Measurements from ENCODE around the gene NIBAN1. TPM values are rescaled to one million over a fixed set of nuclear protein-coding genes. Genes with fewer than 3 reads are reported as not detected.

The NIBAN1 gene
- total RNA-seq, 8 experiments from 2014 or later, result 0.18 to 16.5 (median 6.9) TPM

GRCh38 chr1:184932319-184932718, 42.0 kb downstream of the NIBAN1 start:
- Histone ChIP-seq H3K27ac (no peak overlapping the region), H3K4me1 (replicated peaks in 1 of 2) (no peaks in the 10 kb centered on the region), H3K4me3 (no peak overlapping the region)
- 80 to 100% (median 94%) methylated on average over 1 to 7 of the region's 7 CpGs; no CpG with 5 or more reads in 2 of the 10 experiments for WGBS, 10 experiments
- no peak for ATAC-seq (replicated peaks in 6 of 8)
- in situ Hi-C loops (cut with MboI; ENCODE audit: low pct_unique_long_range_greater_than_20kb in 2 of 9, low sequenced_read_pairs in 9 of 9, unreplicated experiment in 9 of 9), result no loop called here

DNA sequence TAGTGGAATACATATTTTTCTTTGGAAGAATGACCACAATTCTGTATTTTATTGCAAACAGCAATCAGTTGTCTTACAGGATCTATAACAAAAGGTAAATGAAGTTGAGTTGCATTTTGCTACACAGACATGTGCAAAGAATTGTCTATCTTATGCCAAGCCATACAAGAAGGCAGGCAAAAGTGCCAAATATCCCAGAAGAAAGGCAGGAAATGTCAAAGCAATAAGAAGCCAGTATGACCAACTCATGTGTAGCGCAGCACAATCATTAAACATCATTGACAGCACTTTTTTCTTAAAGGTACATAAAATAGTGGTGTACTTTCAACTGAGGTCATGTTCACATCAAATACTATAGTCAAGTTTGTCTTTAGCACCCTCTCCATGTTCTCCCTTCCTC, 42.7 kb downstream of the NIBAN1 start:
- WGBS, 10 experiments, result 60 to 100% (median 100%) methylated on average over 1 of the region's 1 CpG; no CpG with 5 or more reads in 5 of the 10 experiments

GRCh38 chr1:184930645-184931044, 43.7 kb downstream of the NIBAN1 start:
- in situ Hi-C loops (cut with MboI; ENCODE audit: low pct_unique_long_range_greater_than_20kb in 2 of 9, low sequenced_read_pairs in 9 of 9, unreplicated experiment in 9 of 9), result no loop called here
- no peak overlapping the region for H3K27ac ChIP-seq
- 60 to 100% (median 87%) methylated on average over 1 to 3 of the region's 3 CpGs; no CpG with 5 or more reads in 1 of the 10 experiments for WGBS, 10 experiments
- H3K4me3 ChIP-seq, result no peak overlapping the region
- no peaks in the 10 kb centered on the region for H3K4me1 ChIP-seq (replicated peaks in 1 of 2)
- no peak for ATAC-seq (replicated peaks in 6 of 8)

More for the DNA sequence above, 42.7 kb downstream of the NIBAN1 start:
- no peak for ATAC-seq (replicated peaks in 6 of 8)
- H3K4me3 ChIP-seq, result no peak overlapping the region
- in situ Hi-C loops (cut with MboI; ENCODE audit: low pct_unique_long_range_greater_than_20kb in 2 of 9, low sequenced_read_pairs in 9 of 9, unreplicated experiment in 9 of 9), result no loop called here
- H3K27ac ChIP-seq, result no peak overlapping the region
- no peaks in the 10 kb centered on the region for H3K4me1 ChIP-seq (replicated peaks in 1 of 2)

GRCh38 chr1:184930232-184930631, 44.1 kb downstream of the NIBAN1 start:
- 58 to 100% (median 88%) methylated on average over 2 to 4 of the region's 4 CpGs; no CpG with 5 or more reads in 2 of the 10 experiments for WGBS, 10 experiments
- ATAC-seq (replicated peaks in 6 of 8), result no peak

DNA sequence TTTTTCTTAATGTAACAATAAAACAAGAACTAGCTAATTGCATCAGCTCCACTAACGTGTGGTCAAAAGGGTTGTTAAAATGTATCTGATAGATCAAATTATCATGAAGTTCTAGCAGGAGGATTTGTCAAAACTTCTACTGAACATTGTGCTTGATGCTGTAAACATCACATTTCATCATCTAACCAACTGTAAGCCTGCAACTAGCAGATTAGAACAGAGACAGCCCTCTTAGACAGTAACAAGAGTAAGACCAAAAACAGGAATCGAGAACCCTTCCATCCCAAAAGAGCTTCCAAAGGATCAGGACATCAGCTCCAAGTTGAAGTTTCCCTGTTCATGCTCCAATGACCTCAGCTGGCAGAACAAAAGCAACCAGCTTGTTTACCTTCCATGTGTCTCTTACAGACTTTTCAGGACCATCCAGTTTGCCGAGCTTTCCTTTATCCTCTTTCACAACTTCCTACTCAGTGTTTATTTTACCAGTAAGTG, 44.6 kb downstream of the NIBAN1 start:
- in situ Hi-C loops (cut with MboI; ENCODE audit: low pct_unique_long_range_greater_than_20kb in 2 of 9, low sequenced_read_pairs in 9 of 9, unreplicated experiment in 9 of 9), result no loop called here
- ATAC-seq (replicated peaks in 6 of 8), result no peak
- no peak overlapping the region for H3K4me3 ChIP-seq
- WGBS, 10 experiments, result 11 to 93% (median 68%) methylated on average over 1 to 3 of the region's 3 CpGs
- H3K27ac ChIP-seq, result no peak overlapping the region
- H3K4me1 ChIP-seq (replicated peaks in 1 of 2), result no peaks in the 10 kb centered on the region

More at GRCh38 chr1:184930232-184930631, 44.1 kb downstream of the NIBAN1 start:
- Histone ChIP-seq H3K4me1 (replicated peaks in 1 of 2) (no peaks in the 10 kb centered on the region), H3K27ac (no peak overlapping the region), H3K4me3 (no peak overlapping the region)
- in situ Hi-C loops (cut with MboI; ENCODE audit: low pct_unique_long_range_greater_than_20kb in 2 of 9, low sequenced_read_pairs in 9 of 9, unreplicated experiment in 9 of 9), result no loop called here

- WGBS, 10 experiments, result 88 to 93% (median 90%) methylated on average over 1 to 2 of the region's 2 CpGs; no CpG with 5 or more reads in 6 of the 10 experiments
- Histone ChIP-seq H3K4me1 (replicated peaks in 1 of 2) (no peaks in the 10 kb centered on the region), H3K4me3 (no peak overlapping the region), H3K27ac (no peak overlapping the region)
- ATAC-seq (replicated peaks in 6 of 8), result no peak
- in situ Hi-C loops (cut with MboI; ENCODE audit: low pct_unique_long_range_greater_than_20kb in 2 of 9, low sequenced_read_pairs in 9 of 9, unreplicated experiment in 9 of 9), result no loop called here
These were observed 45.9 kb downstream of the NIBAN1 start for GRCh38 chr1:184928394-184928793.

Other genes starting within 250 kb of the NIBAN1 start
- gene EDEM3, start 219.7 kb downstream of the NIBAN1 start, total RNA-seq, result 100 to 1,000 TPM in 1 of 8 experiments, 10 to 100 TPM in 7; 24.1 to 127 (median 40.9) TPM
- gene RNF2, start 71.0 kb upstream of the NIBAN1 start, total RNA-seq, result 10 to 100 TPM in 7 of 8 experiments, 1 to 10 TPM in 1; 9.5 to 60.4 (median 41.3) TPM
- gene TRMT1L, start 182.4 kb upstream of the NIBAN1 start, total RNA-seq, result 10 to 100 TPM in 7 of 8 experiments, 1 to 10 TPM in 1; 8.4 to 25.7 (median 20.8) TPM
- gene SWT1, start 182.7 kb upstream of the NIBAN1 start, total RNA-seq, result 10 to 100 TPM in 5 of 8 experiments, 1 to 10 TPM in 3; 5.2 to 17.0 (median 10.7) TPM

Data from motor neuron (in vitro differentiated cells).